Neuronal stem cell (in vitro differentiated cells): ENCODE results near the gene DAGLB.

ENCODE experiments used
- DNase-seq: peaks from one replicate; pipeline ENCODE4 v3.0.0-alpha.2; 2013; ENCODE audit warnings: low spot score
- H2AFZ ChIP-seq: one replicate; pipeline ENCODE4 v1.6.1; 2013; ENCODE audit warnings: mild to moderate bottlenecking, low read length, inconsistent platforms
- H2AK5ac ChIP-seq: 2 replicates; pipeline ENCODE4 v1.6.1; 2013; ENCODE audit warnings: low read depth, mild to moderate bottlenecking, inconsistent platforms, low read length, moderate library complexity, mixed read lengths
- H2BK120ac ChIP-seq: 2 replicates; pipeline ENCODE4 v1.6.1; 2013; ENCODE audit warnings: low read depth, mild to moderate bottlenecking, inconsistent platforms, low read length, moderate library complexity, mixed read lengths
- H2BK12ac ChIP-seq: one replicate; pipeline ENCODE4 v1.6.1; 2013; ENCODE audit warnings: low read length, inconsistent platforms
- H2BK15ac ChIP-seq: 2 replicates; pipeline ENCODE4 v1.6.1; 2013; ENCODE audit warnings: mild to moderate bottlenecking, low read length, inconsistent platforms, mixed read lengths
- H2BK5ac ChIP-seq: one replicate; pipeline ENCODE4 v1.6.1; 2013; ENCODE audit warnings: inconsistent platforms, mild to moderate bottlenecking, low read length, moderate library complexity
- H3K14ac ChIP-seq: one replicate; pipeline ENCODE4 v1.6.1; 2013; ENCODE audit warnings: low read length, inconsistent platforms
- H3K18ac ChIP-seq: 2 replicates; pipeline ENCODE4 v1.6.1; 2013; ENCODE audit warnings: low read length, inconsistent platforms
- H3K23ac ChIP-seq: 2 replicates; pipeline ENCODE4 v1.6.1; 2013; ENCODE audit warnings: low read depth, mild to moderate bottlenecking, mixed read lengths, low read length, inconsistent platforms; ENCODE audit not compliant: poor library complexity
- H3K27ac ChIP-seq: replicated peaks from 3 replicates; pipeline ENCODE4 v1.5.1; 2013; ENCODE audit warnings: low read length, inconsistent platforms
- H3K27me3 ChIP-seq, 3 experiments: 2 replicates each; pipeline ENCODE4 v1.6.1; 2013; ENCODE audit warnings: low read length in 3 of 3, mild to moderate bottlenecking in 2 of 3, inconsistent platforms in 1 of 3, low read depth in 1 of 3, mixed read lengths in 1 of 3, moderate library complexity in 1 of 3; ENCODE audit not compliant: control insufficient read depth in 3 of 3, insufficient read depth in 3 of 3
- H3K36me3 ChIP-seq, 2 donors: replicated peaks in 1 of 2; 2 replicates each; pipeline ENCODE4 v1.6.1; 2013; ENCODE audit warnings: low read length in 2 of 2; ENCODE audit not compliant: control insufficient read depth in 2 of 2, insufficient read depth in 2 of 2
- H3K4ac ChIP-seq: 2 replicates; pipeline ENCODE4 v1.6.1; 2013; ENCODE audit warnings: inconsistent platforms, mild to moderate bottlenecking, low read length, moderate library complexity
- H3K4me1 ChIP-seq, 2 donors: 1 replicate in 1 of 2; 2 replicates in 1 of 2; pipeline ENCODE4 v1.6.1; 2013; ENCODE audit warnings: low read length in 2 of 2, low read depth in 1 of 2; ENCODE audit not compliant: control insufficient read depth in 2 of 2, insufficient read depth in 1 of 2
- H3K4me2 ChIP-seq: one replicate; pipeline ENCODE4 v1.6.1; 2013; ENCODE audit warnings: mild to moderate bottlenecking, low read length, inconsistent platforms; ENCODE audit not compliant: insufficient read depth, poor library complexity, severe bottlenecking
- H3K4me3 ChIP-seq, 2 donors: 2 replicates each; pipeline ENCODE4 v1.5.1; 2013; ENCODE audit warnings: low read length in 2 of 2, mild to moderate bottlenecking in 2 of 2, inconsistent platforms in 1 of 2, moderate library complexity in 1 of 2
- H3K79me1 ChIP-seq: one replicate; pipeline ENCODE4 v1.6.1; 2013; ENCODE audit warnings: low read depth, mild to moderate bottlenecking, inconsistent platforms, low read length, moderate library complexity
- H3K9ac ChIP-seq: one replicate; pipeline ENCODE4 v1.6.1; 2013; ENCODE audit warnings: mild to moderate bottlenecking, low read depth, low read length, inconsistent platforms; ENCODE audit not compliant: poor library complexity
- H3K9me3 ChIP-seq, 2 donors: replicated peaks in 1 of 2; 2 replicates each; pipeline versions ENCODE3 to v1.6.1; 2013; ENCODE audit warnings: low read length in 2 of 2, mild to moderate bottlenecking in 2 of 2, inconsistent platforms in 1 of 2, low read depth in 1 of 2, mixed read lengths in 1 of 2, moderate library complexity in 1 of 2; ENCODE audit not compliant: control insufficient read depth in 2 of 2, insufficient read depth in 1 of 2
- H4K8ac ChIP-seq: one replicate; pipeline ENCODE4 v1.6.1; 2013; ENCODE audit warnings: low read depth, mild to moderate bottlenecking, inconsistent platforms, low read length, moderate library complexity
- H4K91ac ChIP-seq: one replicate; pipeline ENCODE4 v1.6.1; 2013; ENCODE audit warnings: low read length, low read depth, mild to moderate bottlenecking, inconsistent platforms; ENCODE audit not compliant: poor library complexity
- WGBS, 2 donors: extraction: QIAGEN DNeasy Blood & Tissue Kit; methylation state at CpG; one replicate each; pipeline ENCODE4 v1.1.7; 2013; ENCODE audit warnings: missing lambda C conversion rate in 2 of 2, mixed read lengths in 1 of 2; ENCODE audit not compliant: insufficient read length in 2 of 2, insufficient replicate concordance in 1 of 2; ENCODE audit errors: extremely low coverage in 2 of 2; 5-methylcytosine and 5-hydroxymethylcytosine counted together

Gene DAGLB

DNA sequence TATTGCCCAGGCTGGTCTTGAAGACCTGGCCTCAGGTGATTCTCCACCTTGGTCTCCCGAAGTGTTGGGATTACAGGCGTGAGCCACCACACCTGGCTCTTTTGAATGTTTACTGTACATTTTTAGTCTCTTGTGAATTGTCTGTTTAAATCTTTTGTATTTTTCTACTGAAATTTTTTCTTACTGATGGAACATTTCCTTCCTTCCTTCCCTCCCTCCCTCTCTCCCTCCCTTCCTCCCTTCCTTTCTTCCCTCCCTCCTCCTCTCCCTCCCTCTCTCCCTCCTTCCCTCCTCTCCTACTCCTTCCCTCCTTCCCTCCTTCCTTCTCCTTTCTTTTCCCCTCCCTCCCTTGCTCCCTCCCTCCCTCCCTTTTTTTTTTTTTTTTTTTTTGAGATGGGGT lies 58.0 kb downstream of the DAGLB start:
- no peak overlapping the region for H3K23ac ChIP-seq
- no peak overlapping the region for H3K14ac ChIP-seq
- no peak overlapping the region for H3K4me2 ChIP-seq
- no peak overlapping the region for H3K9ac ChIP-seq
- H2BK120ac ChIP-seq = no peak overlapping the region
- H3K18ac ChIP-seq = no peak overlapping the region
- no peaks in the 10 kb centered on the region for H3K27me3 ChIP-seq
- H2AK5ac ChIP-seq = no peak overlapping the region
- H3K79me1 ChIP-seq = peaks cover 7% of the 10 kb centered on the region
- H4K8ac ChIP-seq = no peak overlapping the region
- H3K4me3 ChIP-seq = no peak overlapping the region
- H2BK15ac ChIP-seq = no peak overlapping the region
- H3K27ac ChIP-seq = no peak overlapping the region
- no peak overlapping the region for H4K91ac ChIP-seq
- no peak overlapping the region for H2BK5ac ChIP-seq
- WGBS, 2 donors = no CpG with 5 or more reads among the region's 2 CpGs
- peaks cover 0 to 12% of the 10 kb centered on the region in 2 donors for H3K4me1 ChIP-seq
- DNase-seq = no peak
- H2AFZ ChIP-seq = no peak overlapping the region
- peaks cover 20 to 85% of the 10 kb centered on the region in 2 donors for H3K36me3 ChIP-seq
- no peaks in the 10 kb centered on the region for H3K9me3 ChIP-seq
- no peak overlapping the region for H2BK12ac ChIP-seq
- no peak overlapping the region for H3K4ac ChIP-seq

DNA sequence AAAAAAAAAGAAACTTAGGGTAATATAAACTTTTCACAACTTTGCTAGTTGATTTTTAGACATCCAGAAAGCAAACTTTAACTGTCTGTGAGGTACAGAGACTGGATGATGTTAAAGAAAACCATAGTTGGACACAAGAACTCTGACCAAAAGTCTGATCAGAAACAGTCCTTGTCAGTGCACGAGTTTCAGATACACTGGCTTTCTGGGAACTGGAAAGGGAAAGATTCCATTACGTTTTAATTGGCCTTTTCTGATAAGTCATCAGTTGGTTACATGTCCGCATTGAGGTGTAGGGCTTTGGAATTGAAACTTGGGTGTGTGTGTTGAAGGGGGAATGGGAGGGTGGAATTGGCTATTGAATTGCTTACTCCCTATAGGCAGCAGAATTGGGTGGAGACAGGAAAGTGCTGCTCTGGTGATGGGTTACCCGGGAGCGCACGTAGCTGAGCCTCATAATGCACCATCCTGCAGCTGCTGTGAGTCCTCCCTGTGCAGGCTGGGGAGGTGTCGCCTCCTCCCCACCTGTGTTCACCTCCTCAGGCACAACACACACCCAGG lies 59.9 kb downstream of the DAGLB start:
- H3K36me3 ChIP-seq = peaks cover 13 to 75% of the 10 kb centered on the region in 2 donors
- H3K27me3 ChIP-seq = no peaks in the 10 kb centered on the region
- no peak overlapping the region for H2AK5ac ChIP-seq
- H3K4me3 ChIP-seq = no peak overlapping the region
- no peak for DNase-seq
- H3K9ac ChIP-seq = no peak overlapping the region
- peaks cover 6 to 14% of the 10 kb centered on the region in 2 donors for H3K4me1 ChIP-seq
- H3K4me2 ChIP-seq = no peak overlapping the region
- H3K4ac ChIP-seq = no peak overlapping the region
- no peak overlapping the region for H4K8ac ChIP-seq
- H2BK12ac ChIP-seq = no peak overlapping the region
- H3K18ac ChIP-seq = no peak overlapping the region
- no CpG with 5 or more reads among the region's 7 CpGs for WGBS, 2 donors
- H2BK5ac ChIP-seq = no peak overlapping the region
- H3K14ac ChIP-seq = no peak overlapping the region
- H3K23ac ChIP-seq = no peak overlapping the region
- peaks cover 9% of the 10 kb centered on the region for H3K79me1 ChIP-seq
- H2BK15ac ChIP-seq = no peak overlapping the region
- H2AFZ ChIP-seq = no peak overlapping the region
- H3K27ac ChIP-seq = no peak overlapping the region
- no peaks in the 10 kb centered on the region for H3K9me3 ChIP-seq
- no peak overlapping the region for H2BK120ac ChIP-seq
- H4K91ac ChIP-seq = no peak overlapping the region

DNA sequence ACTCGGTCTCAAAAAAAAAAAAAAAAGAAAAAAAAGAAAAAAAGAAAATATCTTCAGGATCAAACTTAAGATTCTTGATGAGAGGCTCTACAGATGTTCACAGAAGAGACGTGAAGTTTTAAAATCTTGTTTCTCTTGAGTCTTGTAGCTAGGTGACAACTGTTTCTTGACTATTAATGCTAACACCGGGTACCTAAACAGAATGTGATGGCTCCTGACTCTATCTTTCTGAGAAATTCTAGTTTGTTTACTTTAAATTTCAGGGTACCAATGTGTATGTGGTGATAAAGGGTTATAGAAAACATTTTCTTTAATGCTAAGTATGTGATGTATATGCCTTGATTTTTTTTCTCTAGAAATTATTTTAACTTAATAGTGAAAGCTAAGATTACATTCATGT lies 61.0 kb downstream of the DAGLB start:
- Histone ChIP-seq H3K27ac (no peak overlapping the region), H2BK5ac (no peak overlapping the region), H3K4ac (no peak overlapping the region), H3K18ac (no peak overlapping the region), H4K91ac (no peak overlapping the region), H3K36me3 (peaks cover 9 to 74% of the 10 kb centered on the region in 2 donors), H2BK120ac (no peak overlapping the region), H3K27me3 (no peaks in the 10 kb centered on the region), H3K9me3 (no peaks in the 10 kb centered on the region), H3K9ac (no peak overlapping the region), H3K23ac (no peak overlapping the region), H2BK15ac (no peak overlapping the region), H4K8ac (no peak overlapping the region), H3K14ac (no peak overlapping the region), H3K79me1 (peaks cover 9% of the 10 kb centered on the region), H3K4me1 (peaks cover 6 to 14% of the 10 kb centered on the region in 2 donors), H2AFZ (no peak overlapping the region), H3K4me3 (no peak overlapping the region), H2BK12ac (no peak overlapping the region), H2AK5ac (no peak overlapping the region), H3K4me2 (no peak overlapping the region)
- DNase-seq = no peak
- no CpG with 5 or more reads among the region's 3 CpGs for WGBS, 2 donors

DNA sequence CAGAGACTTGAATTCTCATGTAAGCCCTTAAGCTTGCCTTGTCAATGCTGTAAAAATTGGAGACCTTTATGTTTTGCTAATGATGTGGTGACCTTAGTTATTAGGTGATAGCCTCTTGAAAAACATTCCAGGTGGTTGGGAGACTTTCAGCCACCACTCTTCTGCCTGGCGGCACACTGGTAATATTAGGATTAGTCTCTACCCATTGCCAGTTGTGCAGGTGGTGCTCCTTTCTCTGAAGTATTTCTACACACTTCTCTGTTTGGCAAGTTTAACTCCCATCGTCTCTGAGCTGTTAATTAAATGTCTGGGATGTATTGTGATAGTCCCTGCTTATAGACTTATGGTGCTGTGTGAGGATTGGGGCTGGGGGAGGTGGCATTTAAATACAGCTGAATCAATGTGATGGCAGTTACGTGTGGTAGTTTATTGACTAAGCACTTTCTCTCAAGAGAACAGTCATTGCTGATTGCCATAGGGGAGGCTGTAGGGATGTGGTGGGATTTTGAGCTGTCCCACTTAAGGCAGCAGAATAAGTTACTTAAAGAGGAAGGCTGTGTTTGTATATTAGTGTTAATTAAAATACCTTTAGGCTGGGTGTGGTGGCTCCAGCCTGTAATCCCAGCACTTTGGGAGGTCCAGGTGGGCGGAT lies 61.7 kb downstream of the DAGLB start:
- Histone ChIP-seq H4K8ac (no peak overlapping the region), H2AFZ (no peak overlapping the region), H3K4ac (no peak overlapping the region), H3K79me1 (peaks cover 9% of the 10 kb centered on the region), H3K4me1 (peaks cover 6 to 14% of the 10 kb centered on the region in 2 donors), H3K4me3 (no peak overlapping the region), H2BK15ac (no peak overlapping the region), H3K23ac (no peak overlapping the region), H3K27ac (no peak overlapping the region), H3K18ac (no peak overlapping the region), H3K27me3 (no peaks in the 10 kb centered on the region), H2BK120ac (no peak overlapping the region), H2BK5ac (no peak overlapping the region), H3K36me3 (peaks cover 9 to 72% of the 10 kb centered on the region in 2 donors), H2BK12ac (no peak overlapping the region), H3K14ac (no peak overlapping the region), H4K91ac (no peak overlapping the region), H3K9ac (no peak overlapping the region), H3K4me2 (no peak overlapping the region), H3K9me3 (no peaks in the 10 kb centered on the region), H2AK5ac (no peak overlapping the region)
- no CpG with 5 or more reads among the region's 4 CpGs for WGBS, 2 donors
- no peak for DNase-seq
